ENCODE data around the gene NANP. TPM values are rescaled to one million over a fixed set of nuclear protein-coding genes. Genes with fewer than 3 reads are reported as not detected.
"Not testable (repeated sequence)": the region's sequence is repeated elsewhere in the genome, so short reads cannot be mapped to it uniquely, and the experiment has no call there.

Gene NANP
- polyA plus RNA-seq, 1 experiment = 6.7 TPM

DNA sequence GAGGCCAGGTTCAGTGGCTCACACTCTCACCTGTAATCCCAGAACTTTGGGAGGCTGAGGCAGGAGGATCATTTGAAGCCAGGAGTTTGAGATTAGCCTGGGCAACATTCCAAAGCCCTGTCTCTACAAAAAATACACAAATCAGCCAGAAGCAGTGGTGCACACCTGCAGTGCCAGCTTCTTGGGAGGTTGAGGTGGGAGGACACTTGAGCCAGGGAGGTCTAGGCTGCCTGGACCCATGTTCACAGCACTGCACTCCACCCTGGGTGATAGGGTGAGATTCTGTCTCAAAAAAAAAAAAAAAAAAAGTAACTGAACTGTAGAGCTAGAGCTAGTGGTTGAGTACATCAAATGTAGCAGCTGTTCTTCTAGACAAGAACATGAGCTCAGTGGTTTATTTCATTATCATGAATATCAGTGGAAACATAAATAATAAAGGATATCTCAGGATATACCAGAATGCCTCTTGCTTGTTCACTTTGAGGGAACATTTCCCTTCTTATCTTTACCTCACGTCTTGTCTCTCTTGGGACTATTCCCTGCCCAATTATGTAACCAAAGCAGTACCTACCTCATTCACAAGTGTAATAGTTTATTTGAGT, 17.6 kb downstream of the NANP start:
- DNase-seq (ENCODE audit: low read depth, low spot score) = no peak
- peaks cover 3% of the 10 kb centered on the region; the same call in 1 of the 2 replicates for H3K9me3 ChIP-seq (ENCODE audit: control insufficient read depth, insufficient read depth, low read length)
- H3K4me3 ChIP-seq (ENCODE audit: low read depth, low read length) = no peak overlapping the region
- no peaks in the 10 kb centered on the region for H3K27me3 ChIP-seq (ENCODE audit: control insufficient read depth, insufficient read depth, low read length)
- TF ChIP-seq, protein P1, sequence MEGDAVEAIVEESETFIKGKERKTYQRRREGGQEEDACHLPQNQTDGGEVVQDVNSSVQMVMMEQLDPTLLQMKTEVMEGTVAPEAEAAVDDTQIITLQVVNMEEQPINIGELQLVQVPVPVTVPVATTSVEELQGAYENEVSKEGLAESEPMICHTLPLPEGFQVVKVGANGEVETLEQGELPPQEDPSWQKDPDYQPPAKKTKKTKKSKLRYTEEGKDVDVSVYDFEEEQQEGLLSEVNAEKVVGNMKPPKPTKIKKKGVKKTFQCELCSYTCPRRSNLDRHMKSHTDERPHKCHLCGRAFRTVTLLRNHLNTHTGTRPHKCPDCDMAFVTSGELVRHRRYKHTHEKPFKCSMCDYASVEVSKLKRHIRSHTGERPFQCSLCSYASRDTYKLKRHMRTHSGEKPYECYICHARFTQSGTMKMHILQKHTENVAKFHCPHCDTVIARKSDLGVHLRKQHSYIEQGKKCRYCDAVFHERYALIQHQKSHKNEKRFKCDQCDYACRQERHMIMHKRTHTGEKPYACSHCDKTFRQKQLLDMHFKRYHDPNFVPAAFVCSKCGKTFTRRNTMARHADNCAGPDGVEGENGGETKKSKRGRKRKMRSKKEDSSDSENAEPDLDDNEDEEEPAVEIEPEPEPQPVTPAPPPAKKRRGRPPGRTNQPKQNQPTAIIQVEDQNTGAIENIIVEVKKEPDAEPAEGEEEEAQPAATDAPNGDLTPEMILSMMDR (IDR thresholded peaks at IDR 0.05; ENCODE audit: low read depth, low read length) = no peak
- ChIA-PET CTCF (no interaction called here), POLR2A (no interaction called here)
- no peak overlapping the region for H3K27ac ChIP-seq (ENCODE audit: low read depth, low read length)

DNA sequence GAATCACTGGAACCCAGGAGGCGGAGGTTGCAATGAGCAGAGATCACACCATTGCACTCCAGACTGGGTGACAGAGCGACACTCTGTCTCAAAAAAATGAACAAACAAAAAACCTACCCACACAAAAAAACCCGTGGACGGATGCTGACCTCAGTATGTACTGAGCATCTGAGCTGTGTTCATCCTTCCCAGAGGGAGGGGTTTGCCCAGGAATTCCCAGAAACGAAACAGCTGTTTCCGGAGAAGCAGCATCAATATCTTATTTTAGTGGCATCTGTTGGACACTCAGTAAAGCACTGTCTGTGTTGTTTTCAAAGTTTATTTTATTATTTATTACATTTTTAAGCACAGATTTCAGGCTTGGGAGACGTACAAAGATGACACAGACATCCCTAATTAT, 18.7 kb downstream of the NANP start:
- no peak for DNase-seq (ENCODE audit: low read depth, low spot score)
- no peak overlapping the region for H3K27ac ChIP-seq (ENCODE audit: low read depth, low read length)

DNA sequence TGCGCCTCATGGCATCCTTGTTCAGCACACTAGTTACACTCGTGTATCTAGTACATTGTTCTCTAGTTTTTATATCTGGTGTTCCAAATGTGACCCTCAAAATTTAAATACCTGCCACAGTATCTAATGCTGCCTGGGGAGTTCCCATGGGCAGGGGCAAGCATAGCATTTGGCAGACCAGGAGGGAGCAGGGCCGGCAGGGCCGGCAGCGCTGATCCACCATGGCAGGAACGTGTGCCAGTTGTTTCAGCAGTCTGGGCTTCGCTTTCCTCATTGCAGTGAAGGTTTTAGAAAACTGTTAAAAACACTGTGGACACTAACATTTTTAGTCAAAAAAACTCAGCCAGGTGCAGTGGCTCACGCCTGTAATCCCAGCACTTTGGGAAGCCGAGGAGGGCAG, 19.2 kb downstream of the NANP start:
- ChIA-PET POLR2A (no interaction called here), CTCF (no interaction called here)
- TF ChIP-seq, protein P1 (IDR thresholded peaks at IDR 0.05; ENCODE audit: low read depth, low read length) = no peak
- Histone ChIP-seq H3K9me3 (ENCODE audit: control insufficient read depth, insufficient read depth, low read length) (peaks cover 3% of the 10 kb centered on the region; the same call in 1 of the 2 replicates), H3K27me3 (ENCODE audit: control insufficient read depth, insufficient read depth, low read length) (no peaks in the 10 kb centered on the region), H3K4me3 (ENCODE audit: low read depth, low read length) (no peak overlapping the region), H3K27ac (ENCODE audit: low read depth, low read length) (no peak overlapping the region)
- no peak for DNase-seq (ENCODE audit: low read depth, low spot score)

More for the DNA sequence above, 18.7 kb downstream of the NANP start:
- Histone ChIP-seq H3K4me3 (ENCODE audit: low read depth, low read length) (no peak overlapping the region), H3K9me3 (ENCODE audit: control insufficient read depth, insufficient read depth, low read length) (peaks cover 3% of the 10 kb centered on the region; the same call in 1 of the 2 replicates), H3K27me3 (ENCODE audit: control insufficient read depth, insufficient read depth, low read length) (no peaks in the 10 kb centered on the region)
- ChIA-PET CTCF (no interaction called here), POLR2A (no interaction called here)
- TF ChIP-seq, protein P1 (IDR thresholded peaks at IDR 0.05; ENCODE audit: low read depth, low read length) = no peak

DNA sequence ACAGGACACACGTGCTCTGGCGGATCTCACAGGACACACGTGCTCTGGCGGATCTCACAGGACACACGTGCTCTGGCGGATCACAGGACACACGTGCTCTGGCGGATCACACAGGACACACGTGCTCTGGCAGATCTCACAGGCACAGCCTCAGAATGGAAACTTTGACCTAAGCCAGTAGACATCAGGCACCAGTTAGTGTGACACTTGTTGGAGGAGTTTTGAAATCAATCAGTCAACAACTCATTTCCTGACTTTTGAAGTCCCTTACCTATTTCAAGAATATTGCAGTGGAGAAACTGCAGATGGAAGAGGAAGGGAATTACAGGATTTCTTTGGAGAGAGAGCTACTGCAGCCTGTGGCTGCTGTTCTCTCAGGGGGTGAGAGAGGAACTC, 20.9 kb downstream of the NANP start:
- H3K27ac ChIP-seq (ENCODE audit: low read depth, low read length); DNase-seq (ENCODE audit: low read depth, low spot score); H3K4me3 ChIP-seq (ENCODE audit: low read depth, low read length); H3K27me3 ChIP-seq (ENCODE audit: control insufficient read depth, insufficient read depth, low read length); POLR2A ChIA-PET; H3K9me3 ChIP-seq (ENCODE audit: control insufficient read depth, insufficient read depth, low read length): not testable (repeated sequence)
- CTCF ChIA-PET = interaction anchor here (0.6 kb wide), 1 partner anchor 10 kb away, joined by 4 read pairs; no protein-coding TSS in a partner anchor

DNA sequence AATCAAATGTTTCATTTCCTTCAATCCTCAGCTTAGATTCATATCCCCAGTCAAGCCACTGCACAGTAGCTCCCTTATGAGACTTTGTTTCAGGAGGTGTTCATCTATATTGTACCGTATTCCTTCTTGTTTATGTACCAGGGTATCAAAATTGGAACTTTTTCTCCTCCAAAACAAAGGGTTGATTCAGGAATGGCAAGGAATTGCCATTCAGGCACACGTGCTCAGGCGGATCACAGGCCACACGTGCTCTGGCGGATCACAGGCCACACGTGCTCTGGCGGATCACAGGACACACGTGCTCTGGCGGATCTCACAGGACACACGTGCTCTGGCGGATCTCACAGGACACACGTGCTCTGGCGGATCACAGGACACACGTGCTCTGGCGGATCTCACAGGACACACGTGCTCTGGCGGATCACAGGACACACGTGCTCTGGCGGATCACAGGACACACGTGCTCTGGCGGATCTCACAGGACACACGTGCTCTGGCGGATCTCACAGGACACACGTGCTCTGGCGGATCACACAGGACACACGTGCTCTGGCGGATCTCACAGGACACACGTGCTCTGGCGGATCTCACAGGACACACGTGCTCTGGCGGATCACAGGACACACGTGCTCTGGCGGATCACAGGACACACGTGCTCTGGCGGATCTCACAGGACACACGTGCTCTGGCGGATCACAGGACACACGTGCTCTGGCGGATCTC, 21.5 kb downstream of the NANP start:
- DNase-seq (ENCODE audit: low read depth, low spot score); CTCF ChIA-PET; POLR2A ChIA-PET; H3K27me3 ChIP-seq (ENCODE audit: control insufficient read depth, insufficient read depth, low read length); H3K9me3 ChIP-seq (ENCODE audit: control insufficient read depth, insufficient read depth, low read length); H3K4me3 ChIP-seq (ENCODE audit: low read depth, low read length); H3K27ac ChIP-seq (ENCODE audit: low read depth, low read length): not testable (repeated sequence)

DNA sequence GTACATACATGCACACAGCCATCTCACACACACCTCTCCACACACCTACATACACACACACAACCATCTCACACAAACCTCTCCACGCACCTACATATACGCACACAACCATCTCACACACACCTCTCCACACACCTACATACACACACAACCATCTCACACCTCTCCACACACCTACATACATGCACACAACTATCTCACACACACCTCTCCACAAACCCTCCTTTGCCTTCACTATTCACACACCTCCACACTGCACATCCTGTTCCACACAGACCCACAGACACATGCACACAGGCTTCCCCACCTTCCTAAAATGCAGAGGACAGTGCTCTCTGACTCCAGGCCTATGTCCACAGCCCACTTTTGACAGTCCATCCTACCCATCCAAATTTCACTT, 22.2 kb downstream of the NANP start:
- POLR2A ChIA-PET = no interaction called here
- CTCF ChIA-PET = no interaction called here
- TF ChIP-seq, protein P1 (IDR thresholded peaks at IDR 0.05; ENCODE audit: low read depth, low read length) = no peak
- peaks cover 2% of the 10 kb centered on the region for H3K27me3 ChIP-seq (ENCODE audit: control insufficient read depth, insufficient read depth, low read length)
- no peak overlapping the region for H3K27ac ChIP-seq (ENCODE audit: low read depth, low read length)
- DNase-seq (ENCODE audit: low read depth, low spot score) = no peak
- H3K4me3 ChIP-seq (ENCODE audit: low read depth, low read length) = no peak overlapping the region
- peaks cover 3% of the 10 kb centered on the region; the same call in 1 of the 2 replicates for H3K9me3 ChIP-seq (ENCODE audit: control insufficient read depth, insufficient read depth, low read length)

Measured in AG04450 (cell line).